Vein endothelial cell (primary cell): ENCODE measurements around the gene POLRMT. TPM values are rescaled to one million over a fixed set of nuclear protein-coding genes. Genes with fewer than 3 reads are reported as not detected.

Experiments used
- total RNA-seq: library from RNA; depleted of rRNA; stranded (reverse); fragments of >200 nt; gene quantifications from 2 replicates; pipeline ENCODE4 v1.2.3, GENCODE V29; 2012

Gene POLRMT
- 32.5 and 36.9 TPM in 2 replicates for total RNA-seq

DNA sequence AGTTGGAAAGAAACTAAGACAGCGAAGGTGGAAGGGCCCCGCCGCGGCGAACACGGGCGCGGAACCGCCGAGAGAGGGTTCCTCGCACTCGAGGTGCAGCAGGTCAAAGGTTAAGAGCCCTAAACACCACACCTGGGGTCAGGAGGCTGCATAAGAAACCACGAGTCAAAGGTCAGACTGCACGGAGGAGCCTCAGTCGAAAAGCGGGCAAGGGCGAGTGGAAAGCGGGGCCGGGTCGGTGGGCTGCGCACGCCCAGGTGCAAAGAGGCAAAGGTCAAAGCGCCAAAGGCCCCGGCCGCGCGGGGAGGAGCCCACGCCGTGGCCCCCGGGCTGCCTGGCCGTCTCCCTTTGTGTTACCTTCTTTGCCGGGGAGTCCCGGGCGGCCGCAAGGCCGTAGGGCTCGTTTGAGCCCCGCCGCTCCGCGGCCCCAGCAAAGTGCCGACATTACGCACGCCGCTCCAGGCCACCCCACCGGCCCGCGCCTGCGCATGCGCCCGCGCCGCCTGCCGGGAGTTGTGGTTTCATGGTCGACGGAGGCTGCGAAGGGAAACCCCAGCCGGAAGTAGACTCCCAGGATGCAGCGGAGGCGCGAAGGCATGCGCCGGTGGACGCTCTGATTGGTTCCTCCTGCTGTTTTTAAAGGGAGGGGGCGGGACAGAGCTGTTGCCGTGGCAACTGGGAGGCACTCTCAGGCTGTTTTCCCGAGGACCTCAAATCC lies at the start of gene POLRMT:
Gene POLRMT, minus strand, starts transcription at position 470 of the 718 bp plus-strand sequence. Its CDS starts 25 bp downstream, at position 445.

GRCh38 chr19:676339-677105 lies 43.2 kb upstream of the POLRMT start, which contains the start of gene FSTL3:
FSTL3 (plus strand) TSS chr19:676392; CDS start chr19:676424, 32 bp downstream.

GRCh38 chr19:662962-663681 lies 29.8 kb upstream of the POLRMT start, which contains the start of gene RNF126:
RNF126 (minus strand) TSS chr19:663214; CDS start chr19:663121, 93 bp downstream.

GRCh38 chr19:639253-640160 lies 6.2 kb upstream of the POLRMT start, which contains the start of gene FGF22:
FGF22 (plus strand) TSS chr19:639879; CDS start chr19:639926, 47 bp downstream.

GRCh38 chr19:589693-590395 lies 43.5 kb downstream of the POLRMT start, which contains the start of gene HCN2:
HCN2 (plus strand) TSS chr19:589881; CDS start chr19:589946, 65 bp downstream.

DNA sequence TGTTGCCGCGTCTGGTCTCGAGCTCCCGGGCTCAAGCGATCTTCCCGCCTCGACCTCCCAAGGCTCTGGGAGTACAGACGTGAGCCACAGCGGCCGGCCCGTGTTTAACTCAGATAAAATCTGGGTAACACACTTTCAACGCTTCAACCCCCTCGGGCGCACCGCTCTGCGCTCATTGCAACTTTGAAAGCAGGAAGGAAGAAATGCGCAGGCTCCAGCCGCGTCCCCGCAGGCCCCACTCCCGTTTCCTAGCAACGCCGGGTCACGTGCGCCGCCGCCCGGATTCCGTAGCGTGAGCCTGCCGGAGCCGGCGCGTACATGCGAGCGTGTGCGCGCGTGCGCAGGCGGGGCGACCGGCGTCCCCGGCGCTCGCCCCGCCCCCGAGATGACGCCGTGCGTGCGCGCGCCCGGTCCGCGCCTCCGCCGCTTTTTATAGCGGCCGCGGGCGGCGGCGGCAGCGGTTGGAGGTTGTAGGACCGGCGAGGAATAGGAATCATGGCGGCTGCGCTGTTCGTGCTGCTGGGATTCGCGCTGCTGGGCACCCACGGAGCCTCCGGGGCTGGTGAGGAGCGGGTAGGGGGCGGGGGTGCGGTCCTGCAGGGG lies 61.1 kb downstream of the POLRMT start, which contains the start of gene BSG:
Gene BSG, plus strand, starts transcription at position 457 of the 603 bp plus-strand sequence. Its CDS starts 39 bp downstream, at position 496.

Other genes starting within 250 kb of the POLRMT start
- gene C2CD4C, start 224.4 kb downstream of the POLRMT start, total RNA-seq = 0.67 and 1.3 TPM in 2 replicates
- 12.8 and 15.4 TPM in 2 replicates for gene SHC2, start 172.5 kb downstream of the POLRMT start, total RNA-seq
- gene MADCAM1, start 137.1 kb downstream of the POLRMT start, total RNA-seq = under 0.01 and 0.10 TPM in 2 replicates
- 36.1 and 56.8 TPM in 2 replicates for gene TPGS1, start 126.0 kb downstream of the POLRMT start, total RNA-seq
- 64.6 and 93.1 TPM in 2 replicates for gene CDC34, start 101.8 kb downstream of the POLRMT start, total RNA-seq
- not detected in 2 replicates for gene GZMM, start 89.5 kb downstream of the POLRMT start, total RNA-seq
- gene BSG, start 60.9 kb downstream of the POLRMT start, total RNA-seq = 421 and 479 TPM in 2 replicates
- gene HCN2, start 43.7 kb downstream of the POLRMT start, total RNA-seq = 1.2 and 1.6 TPM in 2 replicates
- gene FGF22, start 6.3 kb upstream of the POLRMT start, total RNA-seq = not detected in 2 replicates
- gene RNF126, start 29.7 kb upstream of the POLRMT start, total RNA-seq = 64.5 and 69.2 TPM in 2 replicates
- gene FSTL3, start 42.9 kb upstream of the POLRMT start, total RNA-seq = 8.4 and 32.3 TPM in 2 replicates
- 0.33 TPM in 1 of 2 replicates, not detected in the other for gene PRSS57, start 61.9 kb upstream of the POLRMT start, total RNA-seq
- gene PALM, start 75.4 kb upstream of the POLRMT start, total RNA-seq = 21.7 and 73.5 TPM in 2 replicates
- not detected in 2 replicates for gene MISP, start 117.6 kb upstream of the POLRMT start, total RNA-seq
- gene PTBP1, start 163.9 kb upstream of the POLRMT start, total RNA-seq = 242 and 257 TPM in 2 replicates
- 0.48 and 1.3 TPM in 2 replicates for gene PLPPR3, start 188.4 kb upstream of the POLRMT start, total RNA-seq
- not detected in 2 replicates for gene AZU1, start 194.3 kb upstream of the POLRMT start, total RNA-seq
- gene PRTN3, start 207.5 kb upstream of the POLRMT start, total RNA-seq = not detected in 2 replicates
- gene ELANE, start 218.8 kb upstream of the POLRMT start, total RNA-seq = not detected in 2 replicates
- gene CFD, start 226.1 kb upstream of the POLRMT start, total RNA-seq = 0.38 and 0.65 TPM in 2 replicates